ENCODE results near the gene ZNF763.
"Not testable (repeated sequence)": the region's sequence is repeated elsewhere in the genome, so short reads cannot be mapped to it uniquely, and the experiment has no call there.

Gene ZNF763

GRCh38 chr19:11987405-11988281, 22.8 kb downstream of the ZNF763 start:
- TF ChIP-seq, protein P1, sequence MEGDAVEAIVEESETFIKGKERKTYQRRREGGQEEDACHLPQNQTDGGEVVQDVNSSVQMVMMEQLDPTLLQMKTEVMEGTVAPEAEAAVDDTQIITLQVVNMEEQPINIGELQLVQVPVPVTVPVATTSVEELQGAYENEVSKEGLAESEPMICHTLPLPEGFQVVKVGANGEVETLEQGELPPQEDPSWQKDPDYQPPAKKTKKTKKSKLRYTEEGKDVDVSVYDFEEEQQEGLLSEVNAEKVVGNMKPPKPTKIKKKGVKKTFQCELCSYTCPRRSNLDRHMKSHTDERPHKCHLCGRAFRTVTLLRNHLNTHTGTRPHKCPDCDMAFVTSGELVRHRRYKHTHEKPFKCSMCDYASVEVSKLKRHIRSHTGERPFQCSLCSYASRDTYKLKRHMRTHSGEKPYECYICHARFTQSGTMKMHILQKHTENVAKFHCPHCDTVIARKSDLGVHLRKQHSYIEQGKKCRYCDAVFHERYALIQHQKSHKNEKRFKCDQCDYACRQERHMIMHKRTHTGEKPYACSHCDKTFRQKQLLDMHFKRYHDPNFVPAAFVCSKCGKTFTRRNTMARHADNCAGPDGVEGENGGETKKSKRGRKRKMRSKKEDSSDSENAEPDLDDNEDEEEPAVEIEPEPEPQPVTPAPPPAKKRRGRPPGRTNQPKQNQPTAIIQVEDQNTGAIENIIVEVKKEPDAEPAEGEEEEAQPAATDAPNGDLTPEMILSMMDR (IDR thresholded peaks at IDR 0.05; ENCODE audit: extremely low read depth, insufficient read depth, missing control alignments): no peak
- peak; percentile 89 for DNase-seq (ENCODE audit: low spot score)
- in situ Hi-C loops (cut with MboI; ENCODE audit: low pct_unique_long_range_greater_than_20kb, low sequenced_read_pairs, unreplicated experiment): no loop called here

- in situ Hi-C loops (cut with MboI; ENCODE audit: low pct_unique_long_range_greater_than_20kb, low sequenced_read_pairs, unreplicated experiment): no loop called here
- DNase-seq (ENCODE audit: low spot score): no peak
- TF ChIP-seq, protein P1 (IDR thresholded peaks at IDR 0.05; ENCODE audit: extremely low read depth, insufficient read depth, missing control alignments): no peak
These were observed 24.2 kb downstream of the ZNF763 start for GRCh38 chr19:11989112-11989456.

GRCh38 chr19:11991921-11992320, 27.1 kb downstream of the ZNF763 start:
- in situ Hi-C loops (cut with MboI; ENCODE audit: low pct_unique_long_range_greater_than_20kb, low sequenced_read_pairs, unreplicated experiment); DNase-seq (ENCODE audit: low spot score): not testable (repeated sequence)

DNA sequence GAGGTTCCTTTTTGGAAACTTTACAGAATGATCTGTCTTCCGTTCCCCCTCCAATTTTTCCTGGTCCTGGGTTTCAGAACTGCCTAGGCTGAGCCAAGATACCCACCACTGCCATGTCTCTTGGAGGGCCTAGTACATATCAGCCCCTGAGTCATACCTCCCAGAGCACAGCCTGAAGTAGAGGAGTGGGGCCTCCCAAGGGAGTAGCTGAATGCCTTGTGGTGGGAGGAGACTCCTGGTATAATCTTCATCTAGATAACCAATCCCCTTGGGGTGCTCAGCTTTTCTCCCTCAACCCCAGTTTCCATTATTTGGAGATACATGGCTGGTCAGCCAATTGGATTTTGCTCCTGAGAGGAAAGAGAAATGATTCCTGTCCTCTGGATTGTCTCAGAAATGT, 30.3 kb downstream of the ZNF763 start:
- DNase-seq (ENCODE audit: low spot score): no peak

GRCh38 chr19:12000152-12000981, 35.5 kb downstream of the ZNF763 start:
- in situ Hi-C loops (cut with MboI; ENCODE audit: low pct_unique_long_range_greater_than_20kb, low sequenced_read_pairs, unreplicated experiment): no loop called here
- TF ChIP-seq, protein P1 (IDR thresholded peaks at IDR 0.05; ENCODE audit: extremely low read depth, insufficient read depth, missing control alignments): no peak
- DNase-seq (ENCODE audit: low spot score): peak; percentile 70

More for the DNA sequence above, 30.3 kb downstream of the ZNF763 start:
- in situ Hi-C loops (cut with MboI; ENCODE audit: low pct_unique_long_range_greater_than_20kb, low sequenced_read_pairs, unreplicated experiment): no loop called here
- TF ChIP-seq, protein P1 (IDR thresholded peaks at IDR 0.05; ENCODE audit: extremely low read depth, insufficient read depth, missing control alignments): no peak

DNA sequence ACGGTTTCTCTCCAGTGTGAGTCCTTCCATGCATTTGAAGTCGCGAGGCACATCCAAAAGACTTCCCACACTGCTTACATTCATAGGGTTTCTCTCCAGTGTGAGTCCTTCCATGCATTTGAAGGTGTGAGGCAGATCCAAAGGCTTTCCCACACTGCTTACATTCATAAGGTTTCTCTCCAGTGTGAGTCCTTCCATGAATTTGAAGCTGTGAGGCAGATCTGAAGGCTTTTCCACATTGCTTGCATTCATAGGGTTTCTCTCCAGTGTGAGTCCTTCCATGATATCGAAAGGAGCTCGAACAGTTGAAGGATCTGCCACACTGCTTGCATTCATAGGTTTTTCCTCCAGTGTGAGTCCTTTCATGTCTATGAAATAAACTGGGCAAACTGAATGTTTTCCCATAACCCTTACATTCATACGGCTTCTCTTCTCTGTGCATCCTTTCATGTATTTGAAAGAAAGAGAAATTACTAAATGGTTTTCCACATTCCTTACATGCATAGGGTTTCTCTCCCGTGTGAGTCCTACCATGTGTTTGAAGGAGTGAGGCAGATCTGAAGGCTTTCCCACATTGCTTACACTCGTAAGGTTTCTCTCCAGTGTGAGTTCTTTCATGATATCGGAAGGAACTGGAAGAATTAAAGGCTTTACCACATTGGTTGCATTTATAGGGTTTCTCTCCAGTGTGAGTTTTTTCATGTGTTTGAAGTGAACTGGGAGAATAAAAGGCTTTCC, 50.3 kb downstream of the ZNF763 start:
- DNase-seq (ENCODE audit: low spot score): no peak
- in situ Hi-C loops (cut with MboI; ENCODE audit: low pct_unique_long_range_greater_than_20kb, low sequenced_read_pairs, unreplicated experiment): no loop called here
- TF ChIP-seq, protein P1 (IDR thresholded peaks at IDR 0.05; ENCODE audit: extremely low read depth, insufficient read depth, missing control alignments): no peak
